NCI-H510A treated with DMSO at 0.1 percent for 48 hours (cell line): ENCODE measurements around the gene EHD1.

Experiments used
- DNase-seq: peaks from one replicate; lab custom pipeline; 2025; lab: John Stamatoyannopoulos, UW

Gene EHD1

GRCh38 chr11:64872790-64873488, 5.5 kb downstream of the EHD1 start:
- DNase-seq: no peak

- no peak for DNase-seq
Observed at GRCh38 chr11:64871492-64871891, 6.9 kb downstream of the EHD1 start.

GRCh38 chr11:64870893-64871466, 7.4 kb downstream of the EHD1 start:
- no peak for DNase-seq

GRCh38 chr11:64870176-64870892, 8.1 kb downstream of the EHD1 start:
- DNase-seq: no peak

GRCh38 chr11:64869571-64870175, 8.7 kb downstream of the EHD1 start:
- DNase-seq: no peak

- DNase-seq: no peak
Observed at GRCh38 chr11:64868904-64869570, 9.4 kb downstream of the EHD1 start.

- DNase-seq: no peak
Observed at GRCh38 chr11:64867748-64868462, 10.5 kb downstream of the EHD1 start.

GRCh38 chr11:64866173-64866491, 12.3 kb downstream of the EHD1 start:
- DNase-seq: no peak

- no peak for DNase-seq
Observed at GRCh38 chr11:64865286-64866172, 12.9 kb downstream of the EHD1 start.

- no peak for DNase-seq
Observed at GRCh38 chr11:64864473-64865285, 13.7 kb downstream of the EHD1 start.

- no peak for DNase-seq
Observed at GRCh38 chr11:64864135-64864472, 14.3 kb downstream of the EHD1 start.

- DNase-seq: no peak
Observed at GRCh38 chr11:64863391-64864060, 14.9 kb downstream of the EHD1 start.

- DNase-seq: no peak
Observed at GRCh38 chr11:64862987-64863390, 15.4 kb downstream of the EHD1 start.

GRCh38 chr11:64861227-64861975, 17.0 kb downstream of the EHD1 start:
- no peak for DNase-seq

- DNase-seq: no peak
Observed at GRCh38 chr11:64859542-64860414, 18.6 kb downstream of the EHD1 start.

- DNase-seq: no peak
Observed at GRCh38 chr11:64858467-64859263, 19.8 kb downstream of the EHD1 start.

GRCh38 chr11:64857485-64857884, 20.9 kb downstream of the EHD1 start:
- no peak for DNase-seq
